Astrocyte (in vitro differentiated cells and primary cell): Measurements from ENCODE around the gene PDGFC.

ENCODE experiments used
- EZH2 ChIP-seq: IDR thresholded peaks from 2 replicates; pipeline ENCODE4 v1.6.1; 2012; ENCODE audit warnings: mild to moderate bottlenecking, low read length, inconsistent platforms; ENCODE audit not compliant: insufficient read depth
- TF ChIP-seq, protein P1 (sequence below): IDR thresholded peaks from 2 replicates; pipeline ENCODE4 v1.5.1; 2011; ENCODE audit warnings: low read depth, mild to moderate bottlenecking, inconsistent platforms, low read length, moderate library complexity; ENCODE audit not compliant: insufficient read depth

DNA sequence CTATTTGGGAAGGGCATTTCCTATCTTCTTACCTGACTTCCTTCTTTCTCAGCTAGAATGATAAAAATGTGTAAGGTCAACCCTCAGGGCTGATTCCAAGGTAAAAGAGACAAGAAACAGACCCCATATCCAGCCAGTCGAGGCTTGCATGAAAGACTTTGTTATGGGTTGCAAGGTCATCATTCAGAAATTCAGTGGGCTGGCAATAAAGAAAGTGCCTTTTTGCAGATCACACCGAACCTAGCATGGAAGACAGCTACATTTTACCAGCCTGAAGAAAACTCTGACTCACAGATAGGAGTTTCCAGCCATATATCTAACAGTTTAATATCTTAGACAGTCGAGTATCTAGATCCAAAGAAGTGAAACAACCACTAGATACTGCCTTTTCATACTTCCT is 87.4 kb downstream of the PDGFC start:
- TF ChIP-seq, protein P1, sequence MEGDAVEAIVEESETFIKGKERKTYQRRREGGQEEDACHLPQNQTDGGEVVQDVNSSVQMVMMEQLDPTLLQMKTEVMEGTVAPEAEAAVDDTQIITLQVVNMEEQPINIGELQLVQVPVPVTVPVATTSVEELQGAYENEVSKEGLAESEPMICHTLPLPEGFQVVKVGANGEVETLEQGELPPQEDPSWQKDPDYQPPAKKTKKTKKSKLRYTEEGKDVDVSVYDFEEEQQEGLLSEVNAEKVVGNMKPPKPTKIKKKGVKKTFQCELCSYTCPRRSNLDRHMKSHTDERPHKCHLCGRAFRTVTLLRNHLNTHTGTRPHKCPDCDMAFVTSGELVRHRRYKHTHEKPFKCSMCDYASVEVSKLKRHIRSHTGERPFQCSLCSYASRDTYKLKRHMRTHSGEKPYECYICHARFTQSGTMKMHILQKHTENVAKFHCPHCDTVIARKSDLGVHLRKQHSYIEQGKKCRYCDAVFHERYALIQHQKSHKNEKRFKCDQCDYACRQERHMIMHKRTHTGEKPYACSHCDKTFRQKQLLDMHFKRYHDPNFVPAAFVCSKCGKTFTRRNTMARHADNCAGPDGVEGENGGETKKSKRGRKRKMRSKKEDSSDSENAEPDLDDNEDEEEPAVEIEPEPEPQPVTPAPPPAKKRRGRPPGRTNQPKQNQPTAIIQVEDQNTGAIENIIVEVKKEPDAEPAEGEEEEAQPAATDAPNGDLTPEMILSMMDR = no peak
- no peak for TF ChIP-seq EZH2
